HepG2 (cell line): ENCODE measurements around the gene AK9.

Experiments
- CREB1 ChIP-seq, 2 experiments: fragments of 450-650 bp in 1 of 2; IDR thresholded peaks; 2 replicates each; pipeline ENCODE4 v1.6.1; 2016 to 2017; ENCODE audit warnings: control low read depth in 1 of 2, mild to moderate bottlenecking in 1 of 2, missing compliant biosample characterization in 1 of 2, missing genetic modification characterization in 1 of 2
- ERF ChIP-seq: IDR thresholded peaks from 2 replicates; pipeline ENCODE4 v1.6.1; 2018; ENCODE audit warnings: missing biosample characterization, missing genetic modification reagents
- POLR2A ChIP-seq, 2 experiments: IDR thresholded peaks; 2 replicates each; pipeline ENCODE4 v1.6.1; 2011; ENCODE audit warnings: low read depth in 2 of 2, low read length in 2 of 2, mild to moderate bottlenecking in 1 of 2, moderate library complexity in 1 of 2; ENCODE audit not compliant: insufficient read depth in 1 of 2
- RBFOX2 ChIP-seq: fragments of 200-400 bp; formaldehyde crosslinking; IDR thresholded peaks from 2 replicates; pipeline ENCODE4 v1.6.1; 2017; ENCODE audit warnings: low read depth, mild to moderate bottlenecking, low read length
- SALL2 ChIP-seq: sonication (generic); formaldehyde crosslinking; IDR thresholded peaks from 2 replicates; pipeline ENCODE4 v1.8.1; 2023; ENCODE audit warnings: mild to moderate bottlenecking, missing genetic modification reagents, inconsistent platforms

DNA sequence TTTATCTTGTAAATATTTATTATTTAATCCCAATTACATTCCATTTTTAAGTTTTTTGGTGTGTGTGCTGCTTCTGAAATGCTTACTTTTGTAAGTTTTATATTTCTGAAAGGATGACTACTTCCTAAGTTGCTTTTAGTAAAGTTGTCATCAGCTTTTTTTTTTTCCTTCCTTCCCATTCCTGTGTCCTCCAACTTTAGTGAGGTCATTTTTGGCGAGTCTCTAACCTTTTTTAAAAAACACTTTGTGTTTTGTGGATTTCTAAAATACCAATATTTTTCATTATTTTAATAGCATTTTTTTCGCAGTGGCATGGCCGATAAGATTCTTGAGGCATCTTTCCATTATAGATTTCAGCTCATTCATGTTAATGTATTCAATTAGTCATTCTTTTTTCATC lies 31.0 kb upstream of the AK9 start:
- TF ChIP-seq ERF (CRISPR knock-in tag) (no peak), CREB1 (IDR thresholded peaks at IDR 0.05) (no peak), CREB1 (CRISPR knock-in tag; IDR thresholded peaks at IDR 0.05) (no peak), POLR2A (IDR thresholded peaks at IDR 0.05; ENCODE audit: insufficient read depth in 1 of 2, low read depth in 2 of 2, low read length in 2 of 2) (no peak), RBFOX2 (no peak), SALL2 (CRISPR knock-in tag) (no peak)
